ENCODE measurements around the gene PTPRM.

Gene PTPRM

DNA sequence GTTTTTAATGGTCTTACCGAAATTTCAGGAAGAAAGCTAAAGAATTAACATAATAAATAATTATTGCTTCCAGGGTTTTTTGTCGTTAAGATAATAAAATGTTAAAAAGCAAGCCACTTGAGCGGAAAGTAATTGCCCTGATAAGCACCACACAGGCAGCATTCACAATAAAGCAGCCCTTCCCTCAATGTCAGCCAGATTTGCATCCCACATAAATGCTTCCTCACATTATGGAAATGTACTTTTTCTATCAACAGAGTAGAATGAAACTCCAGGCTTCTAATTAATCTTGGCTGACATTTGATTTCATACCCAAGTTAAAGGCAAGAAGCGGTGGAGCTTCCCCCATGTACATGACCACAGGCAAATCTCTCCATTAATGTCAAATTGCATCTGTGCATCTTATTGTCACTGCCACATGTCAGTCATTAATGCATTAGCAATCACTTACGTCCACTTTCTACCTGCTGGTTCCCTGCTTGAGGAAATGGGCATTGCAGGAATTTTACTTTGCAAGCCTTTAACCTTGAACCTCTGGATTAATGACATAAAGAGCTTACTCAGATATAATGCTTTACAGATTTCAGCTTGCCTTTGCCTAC is 26.2 kb downstream of the PTPRM start:
- Histone ChIP-seq H2AFZ (ENCODE audit: low read depth) (no peak overlapping the region), H4K20me1 (ENCODE audit: insufficient read depth) (no peaks in the 10 kb centered on the region), H3K9ac (no peak overlapping the region), H3K27me3 (ENCODE audit: insufficient read depth, low read depth) (no peaks in the 10 kb centered on the region), H3K27ac (no peak overlapping the region), H3K4me2 (no peak overlapping the region), H3K4me3 (IDR thresholded peaks at IDR 0.05; ENCODE audit: insufficient read depth, low read depth, low read length) (no peak overlapping the region), H3K36me3 (ENCODE audit: insufficient read depth) (no peaks in the 10 kb centered on the region), H3K4me1 (ENCODE audit: low read depth, poor library complexity, severe bottlenecking) (peaks cover 24% of the 10 kb centered on the region), H3K79me2 (ENCODE audit: insufficient read depth, low read depth) (0 out of 2 replicates have a peak, but pooled peaks cover 21% of the 10 kb centered on the region)
- TF ChIP-seq CTCF (conservative IDR thresholded peaks at IDR 0.05; ENCODE audit: low read depth, low read length): no peak

DNA sequence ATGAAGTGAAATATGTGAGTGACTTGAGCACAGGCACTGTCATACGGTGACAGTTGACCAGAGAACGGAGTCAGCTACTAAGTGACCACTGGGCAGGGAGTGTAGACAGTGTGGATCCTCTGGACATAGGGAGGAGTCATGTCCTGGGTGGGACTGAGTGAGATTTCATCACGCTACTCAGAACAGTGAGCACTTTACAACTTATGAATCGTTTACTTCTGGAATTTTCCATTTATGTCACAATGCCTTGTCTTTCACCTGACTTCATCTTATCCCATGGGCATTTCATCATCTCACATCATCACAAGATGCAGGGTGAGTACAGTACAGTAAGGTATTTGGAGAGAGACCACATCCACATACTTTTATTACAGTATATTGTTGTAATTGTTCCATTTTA is 29.0 kb downstream of the PTPRM start:
- Histone ChIP-seq H3K9ac (no peak overlapping the region), H3K27me3 (ENCODE audit: insufficient read depth, low read depth) (no peaks in the 10 kb centered on the region), H3K36me3 (ENCODE audit: insufficient read depth) (no peaks in the 10 kb centered on the region), H3K4me3 (IDR thresholded peaks at IDR 0.05; ENCODE audit: insufficient read depth, low read depth, low read length) (no peak overlapping the region), H3K79me2 (ENCODE audit: insufficient read depth, low read depth) (0 out of 2 replicates have a peak, but pooled peaks cover 27% of the 10 kb centered on the region), H3K4me2 (no peak overlapping the region), H3K4me1 (ENCODE audit: low read depth, poor library complexity, severe bottlenecking) (peaks cover 42% of the 10 kb centered on the region), H3K27ac (no peak overlapping the region), H2AFZ (ENCODE audit: low read depth) (no peak overlapping the region), H4K20me1 (ENCODE audit: insufficient read depth) (no peaks in the 10 kb centered on the region)
- TF ChIP-seq CTCF (conservative IDR thresholded peaks at IDR 0.05; ENCODE audit: low read depth, low read length): no peak

DNA sequence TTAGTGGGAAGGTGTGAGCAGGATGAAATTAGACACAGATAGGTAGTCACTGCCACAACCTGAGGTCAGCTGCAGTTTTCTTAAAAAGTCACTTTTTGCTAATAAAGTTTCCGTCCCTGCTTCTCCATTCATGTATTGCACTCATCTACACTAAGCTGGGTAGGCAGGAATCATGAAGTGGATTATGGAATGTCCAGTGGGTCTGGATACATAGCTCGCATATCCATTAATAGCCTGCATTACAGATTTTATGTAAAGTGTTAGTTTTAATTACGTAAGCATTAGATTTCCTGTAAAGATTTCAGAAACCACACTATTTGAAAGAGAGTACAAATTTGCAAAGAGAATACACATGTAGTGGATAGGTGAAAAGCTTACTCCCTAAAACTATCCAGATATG is 30.4 kb downstream of the PTPRM start:
- Histone ChIP-seq H3K79me2 (ENCODE audit: insufficient read depth, low read depth) (0 out of 2 replicates have a peak, but pooled peaks cover 17% of the 10 kb centered on the region), H3K9ac (no peak overlapping the region), H3K27ac (no peak overlapping the region)

GRCh38 chr18:7598167-7599047 is 31.3 kb downstream of the PTPRM start:
- Histone ChIP-seq H3K36me3 (ENCODE audit: insufficient read depth) (no peaks in the 10 kb centered on the region), H3K4me2 (peak overlapping the region; percentile 70), H3K4me3 (IDR thresholded peaks at IDR 0.05; ENCODE audit: insufficient read depth, low read depth, low read length) (no peak overlapping the region), H4K20me1 (ENCODE audit: insufficient read depth) (no peaks in the 10 kb centered on the region), H3K4me1 (ENCODE audit: low read depth, poor library complexity, severe bottlenecking) (peaks cover 52% of the 10 kb centered on the region), H2AFZ (ENCODE audit: low read depth) (no peak overlapping the region), H3K9ac (no peak overlapping the region), H3K79me2 (ENCODE audit: insufficient read depth, low read depth) (0 out of 2 replicates have a peak, but pooled peaks cover 15% of the 10 kb centered on the region), H3K27me3 (ENCODE audit: insufficient read depth, low read depth) (no peaks in the 10 kb centered on the region), H3K27ac (peak overlapping the region; percentile 17; the same call in 1 of the 2 replicates)
- TF ChIP-seq CTCF (conservative IDR thresholded peaks at IDR 0.05; ENCODE audit: low read depth, low read length): no peak

More for the DNA sequence above, 30.4 kb downstream of the PTPRM start:
- Histone ChIP-seq H3K36me3 (ENCODE audit: insufficient read depth) (no peaks in the 10 kb centered on the region), H4K20me1 (ENCODE audit: insufficient read depth) (no peaks in the 10 kb centered on the region), H3K4me3 (IDR thresholded peaks at IDR 0.05; ENCODE audit: insufficient read depth, low read depth, low read length) (no peak overlapping the region), H3K4me1 (ENCODE audit: low read depth, poor library complexity, severe bottlenecking) (peaks cover 52% of the 10 kb centered on the region), H3K4me2 (peak overlapping the region; percentile 70; the same call in 1 of the 2 replicates), H2AFZ (ENCODE audit: low read depth) (no peak overlapping the region), H3K27me3 (ENCODE audit: insufficient read depth, low read depth) (no peaks in the 10 kb centered on the region)
- TF ChIP-seq CTCF (conservative IDR thresholded peaks at IDR 0.05; ENCODE audit: low read depth, low read length): no peak

Measured in KMS-11 (cell line).